Hippocampal formation (tissue), 2 donors: Measurements from ENCODE around the gene TSEN15.
A peak's percentile ranks its signal among the peaks of the same experiment; 100 is the strongest.
"Not testable (repeated sequence)": the region's sequence is repeated elsewhere in the genome, so short reads cannot be mapped to it uniquely, and the experiment has no call there.

Experiments
- DNase-seq, 2 donors: peaks; one replicate each; lab custom pipeline; 2025; lab: John Stamatoyannopoulos, UW

The TSEN15 gene

GRCh38 chr1:184053881-184054280 is 2.4 kb downstream of the TSEN15 start:
- no peak for DNase-seq

DNA sequence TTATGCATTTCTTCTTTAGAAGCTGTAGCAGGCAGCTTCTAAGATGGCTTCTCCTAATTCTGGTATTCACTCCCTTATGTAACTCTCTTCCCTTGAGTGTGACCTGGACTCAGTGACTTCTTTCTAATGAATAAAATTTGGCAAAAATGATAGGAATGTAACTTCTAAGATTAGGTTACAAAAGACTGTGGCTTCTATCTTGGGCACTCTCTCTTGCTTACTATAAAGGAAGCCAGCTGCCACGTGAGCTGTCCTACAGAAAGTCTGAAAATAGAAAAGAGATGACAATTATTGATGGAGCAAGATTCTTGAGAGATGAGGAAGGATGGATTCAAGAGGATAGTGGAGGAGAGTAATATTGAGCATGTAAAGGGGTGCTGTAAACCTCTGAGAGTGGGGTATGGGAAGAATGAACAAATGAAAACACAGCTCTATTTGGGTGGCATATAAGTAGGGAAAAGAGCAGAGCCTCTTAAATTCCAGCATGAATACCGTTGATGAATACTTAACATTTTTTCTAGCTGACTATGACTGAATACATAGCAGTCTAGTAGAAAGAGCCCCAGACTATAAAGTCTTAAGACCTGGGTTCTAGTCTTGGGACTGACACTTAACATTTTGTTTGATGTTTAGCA is 5.5 kb downstream of the TSEN15 start:
- DNase-seq: no peak

DNA sequence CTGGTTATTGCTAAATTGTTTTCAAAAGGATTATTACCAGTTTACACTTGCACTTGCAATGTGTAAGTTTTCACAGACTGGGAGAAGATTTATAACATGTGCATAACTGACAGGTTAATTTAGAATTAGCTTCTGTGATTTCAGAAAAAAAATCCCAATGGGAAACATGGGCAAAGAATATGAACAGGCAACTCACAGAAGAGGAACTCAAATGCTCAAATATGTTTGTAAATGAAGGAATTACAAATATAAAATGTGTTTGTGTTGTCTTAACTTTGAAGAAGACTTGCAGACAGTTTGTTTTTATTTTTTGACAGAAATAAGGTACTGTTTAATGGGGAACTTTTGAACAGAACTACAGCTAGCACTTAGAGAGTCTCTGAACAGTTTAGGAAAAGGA is 8.4 kb downstream of the TSEN15 start:
- no peak for DNase-seq

- no peak for DNase-seq
Observed at GRCh38 chr1:184060316-184060715, 8.8 kb downstream of the TSEN15 start.

GRCh38 chr1:184061396-184062003 is 10.0 kb downstream of the TSEN15 start:
- DNase-seq: no peak

DNA sequence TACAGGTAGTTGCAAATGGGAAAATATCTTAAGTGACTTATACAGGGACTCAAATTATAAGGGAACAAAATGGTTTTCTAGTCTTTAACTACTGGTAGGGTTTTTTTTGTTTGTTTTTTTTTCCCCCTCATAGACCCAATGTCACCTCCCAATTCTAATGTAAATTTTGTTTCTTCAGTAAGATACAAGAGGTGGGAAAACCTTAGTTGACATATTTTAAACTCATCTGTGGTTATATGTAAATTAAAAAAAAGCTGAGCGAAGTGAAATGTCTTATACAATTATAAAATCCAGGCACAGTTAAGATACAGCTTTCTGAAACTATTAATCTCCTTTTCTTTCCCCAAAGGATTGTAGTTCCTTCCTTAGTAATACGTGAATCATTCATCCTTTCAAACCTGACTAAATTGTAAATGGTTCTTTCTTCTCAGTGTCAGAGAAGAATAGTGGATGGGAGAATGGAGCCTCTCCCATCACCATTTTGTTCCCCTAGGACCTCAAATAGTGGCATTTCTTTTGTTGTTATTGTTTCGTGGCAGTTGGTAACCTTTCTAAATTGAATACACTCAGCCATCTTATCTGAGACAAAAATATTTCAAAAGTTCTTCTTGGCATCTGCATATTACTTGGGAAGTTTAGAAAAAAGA is 11.2 kb downstream of the TSEN15 start:
- no peak for DNase-seq

- DNase-seq: no peak
Observed at GRCh38 chr1:184065559-184065958, 14.0 kb downstream of the TSEN15 start.

- no peak for DNase-seq
Observed at GRCh38 chr1:184068354-184068753, 16.8 kb downstream of the TSEN15 start.

GRCh38 chr1:184069675-184070074 is 18.1 kb downstream of the TSEN15 start:
- DNase-seq: no peak

DNA sequence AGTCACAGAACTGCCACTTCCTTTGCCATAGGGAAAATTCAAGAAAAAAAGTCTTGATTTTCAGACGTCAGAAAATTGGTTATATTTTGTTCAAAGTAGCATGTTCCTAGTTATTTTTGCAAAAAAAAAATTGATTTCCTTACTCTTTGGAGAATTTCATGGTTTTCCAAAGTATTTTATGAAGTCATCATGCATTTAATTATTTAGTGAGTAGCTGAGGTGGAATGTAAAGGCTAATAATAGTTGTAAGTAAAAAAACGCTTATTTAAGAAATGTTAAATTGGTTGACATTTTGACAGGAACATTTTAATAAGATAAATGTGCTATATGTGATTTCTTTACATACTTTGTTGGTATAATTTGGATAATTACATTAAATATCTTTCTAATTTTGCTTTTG is 20.8 kb downstream of the TSEN15 start:
- DNase-seq: no peak

DNA sequence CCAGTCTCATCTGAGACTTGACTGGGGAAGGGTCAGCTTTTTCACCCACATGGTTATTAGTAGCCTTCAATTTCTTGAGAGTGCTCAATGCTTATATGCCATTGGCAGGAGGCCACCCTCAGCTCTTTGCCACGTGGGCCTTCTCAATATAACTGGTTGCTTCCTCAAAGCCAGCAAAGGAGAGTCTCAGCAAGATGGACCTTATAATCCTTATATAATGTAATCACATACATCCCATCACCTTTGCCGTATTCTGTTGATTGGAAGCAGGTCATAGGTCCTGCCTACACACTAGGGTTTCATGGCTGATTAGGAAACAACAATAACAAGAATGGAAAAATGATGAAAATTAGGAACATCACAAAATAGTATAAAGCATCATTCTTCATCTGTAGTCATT is 22.9 kb downstream of the TSEN15 start:
- DNase-seq: no peak

GRCh38 chr1:184075055-184076029 is 23.8 kb downstream of the TSEN15 start:
- peak in 1 of 2 donors; percentile 90 for DNase-seq

- no peak for DNase-seq
Observed at GRCh38 chr1:184078564-184079249, 27.2 kb downstream of the TSEN15 start.

- no peak for DNase-seq
Observed at GRCh38 chr1:184080309-184080708, 28.8 kb downstream of the TSEN15 start.

DNA sequence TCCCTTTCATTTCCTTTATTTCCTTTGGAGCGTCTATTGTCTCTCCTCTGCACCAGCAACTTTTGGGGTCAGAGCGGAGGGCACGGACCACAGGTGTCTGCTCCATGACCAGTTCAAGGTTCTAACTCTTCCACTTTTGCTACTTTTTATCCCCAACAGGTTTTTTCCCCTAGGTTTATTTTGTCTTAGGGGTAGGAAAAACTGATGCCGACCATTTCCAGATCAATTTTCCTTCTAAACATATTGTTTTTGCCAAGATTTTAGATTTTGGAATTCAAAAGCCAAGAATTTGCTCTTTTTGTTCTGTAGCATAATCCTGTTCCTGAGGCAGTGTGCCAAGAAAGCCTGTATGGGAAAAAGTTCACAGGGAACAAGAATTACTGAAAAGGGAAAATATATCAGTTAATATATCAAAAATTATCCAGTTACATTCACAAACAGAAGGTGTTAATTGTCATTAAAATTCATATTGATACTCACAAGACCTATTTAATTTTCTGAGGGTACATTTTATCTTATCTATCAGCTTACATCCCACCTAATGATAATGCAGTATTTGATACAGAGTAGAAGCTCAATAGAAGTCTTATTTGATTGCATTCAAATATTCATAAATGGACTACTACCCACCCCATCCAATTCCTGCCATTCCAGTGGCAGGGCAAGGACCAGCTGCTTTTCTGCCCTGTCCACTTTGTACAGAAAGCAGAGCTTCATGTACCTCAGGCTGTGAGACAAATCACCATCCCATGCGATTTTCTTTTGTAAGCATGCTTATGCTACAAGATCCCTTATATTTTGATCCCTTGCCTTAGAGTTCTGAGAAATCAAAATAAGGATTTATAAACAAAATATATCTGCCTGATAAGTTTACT is 31.2 kb downstream of the TSEN15 start:
- no peak for DNase-seq

DNA sequence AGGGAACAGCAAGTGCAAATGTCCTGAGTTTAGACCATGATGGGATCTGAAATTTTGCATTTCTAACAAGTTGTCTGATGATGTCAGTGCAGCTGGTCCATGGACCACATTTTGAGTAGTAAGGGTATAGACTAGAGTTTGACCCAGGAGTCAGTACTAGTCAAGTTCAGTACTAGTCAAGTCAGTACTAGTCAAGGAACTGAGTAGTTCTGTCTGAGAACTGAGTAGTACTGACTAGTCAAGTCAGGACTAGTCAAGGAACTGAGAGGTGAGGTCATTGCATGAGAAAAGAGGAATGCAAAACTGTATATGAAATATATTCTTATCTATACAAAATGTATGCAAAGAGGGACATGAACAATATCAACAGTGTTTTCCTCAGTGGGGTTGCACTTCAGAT is 34.1 kb downstream of the TSEN15 start:
- no peak for DNase-seq

- DNase-seq: no peak
Observed at GRCh38 chr1:184088037-184088436, 36.5 kb downstream of the TSEN15 start.

GRCh38 chr1:184093071-184093470 is 41.5 kb downstream of the TSEN15 start:
- DNase-seq: no peak

- no peak for DNase-seq
Observed at GRCh38 chr1:184096005-184096404, 44.5 kb downstream of the TSEN15 start.

DNA sequence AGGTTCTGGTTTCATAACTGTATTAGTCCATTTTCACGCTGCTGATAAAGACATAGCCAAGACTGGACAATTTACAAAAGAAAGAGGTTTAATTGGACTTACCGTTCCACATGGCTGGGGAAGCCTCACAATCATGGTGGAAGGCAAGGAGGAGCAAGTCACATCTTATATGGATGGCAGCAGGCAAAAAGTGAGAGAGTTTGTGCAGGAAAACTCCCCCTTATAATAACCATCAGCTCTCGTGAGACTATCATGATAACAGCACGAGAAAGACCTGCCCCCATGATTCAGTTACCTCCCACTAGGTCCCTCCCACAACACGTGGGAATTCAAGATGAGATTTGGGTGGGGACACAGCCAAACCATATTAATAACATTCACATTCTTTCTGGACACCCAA is 45.0 kb downstream of the TSEN15 start:
- DNase-seq: not testable (repeated sequence)

GRCh38 chr1:184101141-184101540 is 49.6 kb downstream of the TSEN15 start:
- no peak for DNase-seq
